Panc1 (cell line): ENCODE data around the gene VSTM5. TPM values are rescaled to one million over a fixed set of nuclear protein-coding genes. Genes with fewer than 3 reads are reported as not detected.

Experiments used
- ATAC-seq: fragments of 200-7000 bp; cut with Tn5 transposase; 2 replicates; pipeline ENCODE4 v1.9.1; 2020; ENCODE audit warnings: mild to moderate bottlenecking, moderate library complexity
- BruUV-seq: library from RNA; stranded (reverse); fragments of 400-500 nt; replicated peaks from 2 replicates; lab custom pipeline; 2021; lab: Mats Ljungman, UMichigan
- CTCF ChIA-PET: fragments of 300-600 bp; sonication (Branson Sonifier 250); formaldehyde crosslinking; loops from one replicate; lab custom pipeline; 2022; ENCODE audit warnings: antibody characterized with exemption; lab: Charles Lee
- POLR2A ChIA-PET: fragments of 300-600 bp; sonication (Branson Sonifier 250); formaldehyde crosslinking; loops from one replicate; lab custom pipeline; 2022; ENCODE audit warnings: antibody characterized with exemption; lab: Charles Lee
- DNase-seq: peaks from one replicate; pipeline ENCODE4 v3.0.0-alpha.2; 2010; ENCODE audit warnings: low read depth, low spot score
- H3K27ac ChIP-seq: 2 replicates; pipeline ENCODE4 v1.5.1; 2011; ENCODE audit warnings: mild to moderate bottlenecking, low read length, inconsistent platforms
- H3K27me3 ChIP-seq: fragments of 200-500 bp; sonication (Bioruptor generic); 2 replicates; pipeline ENCODE4 v1.6.0; 2014; ENCODE audit warnings: low read length, inconsistent platforms; ENCODE audit not compliant: control insufficient read depth, insufficient read depth
- H3K36me3 ChIP-seq: fragments of 200-500 bp; sonication (Bioruptor generic); 2 replicates; pipeline ENCODE4 v1.5.1; 2014; ENCODE audit warnings: inconsistent platforms, mild to moderate bottlenecking, low read length, moderate library complexity; ENCODE audit not compliant: control insufficient read depth, insufficient read depth
- H3K4me1 ChIP-seq: 2 replicates; pipeline ENCODE4 v1.5.1; 2011; ENCODE audit warnings: inconsistent platforms, mild to moderate bottlenecking, low read length, moderate library complexity; ENCODE audit not compliant: control insufficient read depth, insufficient read depth
- H3K4me3 ChIP-seq, 2 experiments: 2 replicates each; pipeline ENCODE4 v1.5.1; 2011 to 2012; ENCODE audit warnings: low read depth in 2 of 2, low read length in 2 of 2, mild to moderate bottlenecking in 2 of 2, inconsistent platforms in 1 of 2, moderate library complexity in 1 of 2
- H3K9me3 ChIP-seq: fragments of 200-500 bp; sonication (Bioruptor generic); 2 replicates; pipeline ENCODE4 v1.5.1; 2014; ENCODE audit warnings: low read depth, mild to moderate bottlenecking, inconsistent platforms, low read length, moderate library complexity; ENCODE audit not compliant: control insufficient read depth, insufficient read depth
- POLR2AphosphoS5 ChIP-seq: IDR thresholded peaks from 2 replicates; pipeline ENCODE4 v1.6.1; 2012; ENCODE audit warnings: mild to moderate bottlenecking, low read depth, low read length, moderate library complexity
- SIN3A ChIP-seq: IDR thresholded peaks from 2 replicates; pipeline ENCODE4 v1.6.1; 2012; ENCODE audit warnings: low read depth, mild to moderate bottlenecking, low read length, moderate library complexity, borderline replicate concordance; ENCODE audit not compliant: insufficient read depth
- TCF7L2 ChIP-seq: IDR thresholded peaks from 2 replicates; pipeline ENCODE4 v1.6.1; 2011; ENCODE audit warnings: mild to moderate bottlenecking, low read depth, low read length, inconsistent platforms
- in situ Hi-C: cut with HindIII; loops from 2 replicates; pipeline ENCODE4 v1.10.0; 2016; ENCODE audit warnings: low sequenced_read_pairs, low pct_unique_long_range_greater_than_20kb
- intact Hi-C: fragments of 100-400 bp; cut with micrococcal nuclease; formaldehyde crosslinking; loops from one replicate; pipeline ENCODE4 v1.10.0; 2022; ENCODE audit not compliant: unreplicated experiment
- total RNA-seq: library from RNA; stranded (reverse); gene quantifications from one replicate; pipeline ENCODE4 v1.2.1, GENCODE V29; 2021; ENCODE audit not compliant: unreplicated experiment
- TF ChIP-seq, protein P1 (sequence below), 2 experiments: IDR thresholded peaks; 2 replicates each; pipeline ENCODE4 v1.6.1; 2011 to 2012; ENCODE audit warnings: low read depth in 2 of 2, control low read depth in 1 of 2, low read length in 1 of 2, mild to moderate bottlenecking in 1 of 2, moderate library complexity in 1 of 2; ENCODE audit not compliant: insufficient read depth in 1 of 2
- TF ChIP-seq, protein P2 (sequence below): fragments of 450-650 bp; IDR thresholded peaks from 2 replicates; pipeline ENCODE4 v1.5.1; 2017; ENCODE audit warnings: mild to moderate bottlenecking

Gene VSTM5
- total RNA-seq, 1 experiment from 2014 or later, result not detected

DNA sequence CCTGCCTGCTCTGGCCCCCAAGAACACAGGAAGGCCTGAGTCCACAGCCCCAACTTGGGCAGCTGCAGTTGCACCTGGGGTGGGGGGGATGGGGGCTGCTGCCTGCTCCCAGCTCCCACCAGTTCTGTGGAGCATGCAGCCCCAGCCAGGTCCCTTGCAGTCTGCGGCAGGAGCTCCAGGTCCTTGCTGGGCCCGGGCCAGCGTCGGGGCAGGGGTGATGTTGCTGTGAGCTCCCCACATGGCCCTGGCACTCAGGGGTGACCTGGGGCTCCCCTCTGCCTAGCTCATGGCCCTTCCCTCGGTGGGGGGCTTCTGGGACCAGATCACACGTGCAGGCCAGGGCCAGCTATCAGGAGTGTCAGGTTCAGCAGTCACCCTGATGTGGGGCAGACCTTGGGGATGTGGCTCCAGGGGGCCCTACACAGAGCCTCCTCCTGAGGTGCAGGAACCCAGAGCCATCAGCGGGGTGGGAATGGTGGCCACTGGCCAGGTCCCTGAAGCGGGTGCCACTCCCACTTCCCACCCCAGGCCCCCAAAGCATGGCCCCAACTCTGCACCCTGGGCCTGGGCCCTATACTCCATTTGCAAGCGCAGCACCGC, 76.7 kb downstream of the VSTM5 start:
- no peak for ATAC-seq
- no peaks in the 10 kb centered on the region for H3K36me3 ChIP-seq
- no peak overlapping the region for H3K4me3 ChIP-seq
- H3K27ac ChIP-seq, result no peak overlapping the region
- H3K9me3 ChIP-seq, result no peaks in the 10 kb centered on the region
- intact Hi-C loops (no loop called here), in situ Hi-C loops (no loop called here)
- BruUV-seq, result no TSS peak
- no peaks in the 10 kb centered on the region for H3K27me3 ChIP-seq
- no peaks in the 10 kb centered on the region for H3K4me1 ChIP-seq
- DNase-seq, result no peak
- TF ChIP-seq POLR2AphosphoS5 (no peak), TCF7L2 (no peak), SIN3A (no peak)
- TF ChIP-seq, protein P1, sequence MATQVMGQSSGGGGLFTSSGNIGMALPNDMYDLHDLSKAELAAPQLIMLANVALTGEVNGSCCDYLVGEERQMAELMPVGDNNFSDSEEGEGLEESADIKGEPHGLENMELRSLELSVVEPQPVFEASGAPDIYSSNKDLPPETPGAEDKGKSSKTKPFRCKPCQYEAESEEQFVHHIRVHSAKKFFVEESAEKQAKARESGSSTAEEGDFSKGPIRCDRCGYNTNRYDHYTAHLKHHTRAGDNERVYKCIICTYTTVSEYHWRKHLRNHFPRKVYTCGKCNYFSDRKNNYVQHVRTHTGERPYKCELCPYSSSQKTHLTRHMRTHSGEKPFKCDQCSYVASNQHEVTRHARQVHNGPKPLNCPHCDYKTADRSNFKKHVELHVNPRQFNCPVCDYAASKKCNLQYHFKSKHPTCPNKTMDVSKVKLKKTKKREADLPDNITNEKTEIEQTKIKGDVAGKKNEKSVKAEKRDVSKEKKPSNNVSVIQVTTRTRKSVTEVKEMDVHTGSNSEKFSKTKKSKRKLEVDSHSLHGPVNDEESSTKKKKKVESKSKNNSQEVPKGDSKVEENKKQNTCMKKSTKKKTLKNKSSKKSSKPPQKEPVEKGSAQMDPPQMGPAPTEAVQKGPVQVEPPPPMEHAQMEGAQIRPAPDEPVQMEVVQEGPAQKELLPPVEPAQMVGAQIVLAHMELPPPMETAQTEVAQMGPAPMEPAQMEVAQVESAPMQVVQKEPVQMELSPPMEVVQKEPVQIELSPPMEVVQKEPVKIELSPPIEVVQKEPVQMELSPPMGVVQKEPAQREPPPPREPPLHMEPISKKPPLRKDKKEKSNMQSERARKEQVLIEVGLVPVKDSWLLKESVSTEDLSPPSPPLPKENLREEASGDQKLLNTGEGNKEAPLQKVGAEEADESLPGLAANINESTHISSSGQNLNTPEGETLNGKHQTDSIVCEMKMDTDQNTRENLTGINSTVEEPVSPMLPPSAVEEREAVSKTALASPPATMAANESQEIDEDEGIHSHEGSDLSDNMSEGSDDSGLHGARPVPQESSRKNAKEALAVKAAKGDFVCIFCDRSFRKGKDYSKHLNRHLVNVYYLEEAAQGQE (IDR thresholded peaks at IDR 0.05; ENCODE audit: insufficient read depth in 1 of 2, low read depth in 2 of 2, low read length in 1 of 2), result no peak
- TF ChIP-seq, protein P2, sequence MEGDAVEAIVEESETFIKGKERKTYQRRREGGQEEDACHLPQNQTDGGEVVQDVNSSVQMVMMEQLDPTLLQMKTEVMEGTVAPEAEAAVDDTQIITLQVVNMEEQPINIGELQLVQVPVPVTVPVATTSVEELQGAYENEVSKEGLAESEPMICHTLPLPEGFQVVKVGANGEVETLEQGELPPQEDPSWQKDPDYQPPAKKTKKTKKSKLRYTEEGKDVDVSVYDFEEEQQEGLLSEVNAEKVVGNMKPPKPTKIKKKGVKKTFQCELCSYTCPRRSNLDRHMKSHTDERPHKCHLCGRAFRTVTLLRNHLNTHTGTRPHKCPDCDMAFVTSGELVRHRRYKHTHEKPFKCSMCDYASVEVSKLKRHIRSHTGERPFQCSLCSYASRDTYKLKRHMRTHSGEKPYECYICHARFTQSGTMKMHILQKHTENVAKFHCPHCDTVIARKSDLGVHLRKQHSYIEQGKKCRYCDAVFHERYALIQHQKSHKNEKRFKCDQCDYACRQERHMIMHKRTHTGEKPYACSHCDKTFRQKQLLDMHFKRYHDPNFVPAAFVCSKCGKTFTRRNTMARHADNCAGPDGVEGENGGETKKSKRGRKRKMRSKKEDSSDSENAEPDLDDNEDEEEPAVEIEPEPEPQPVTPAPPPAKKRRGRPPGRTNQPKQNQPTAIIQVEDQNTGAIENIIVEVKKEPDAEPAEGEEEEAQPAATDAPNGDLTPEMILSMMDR, result no peak
- ChIA-PET POLR2A (no interaction called here), CTCF (no interaction called here)

GRCh38 chr11:93773045-93773477, 77.4 kb downstream of the VSTM5 start:
- POLR2A ChIA-PET, result no interaction called here
- CTCF ChIA-PET, result no interaction called here
- intact Hi-C loops, result no loop called here
- Histone ChIP-seq H3K4me3 (no peak overlapping the region), H3K4me1 (no peaks in the 10 kb centered on the region), H3K9me3 (no peaks in the 10 kb centered on the region), H3K27me3 (no peaks in the 10 kb centered on the region), H3K36me3 (no peaks in the 10 kb centered on the region), H3K27ac (no peak overlapping the region)
- in situ Hi-C loops, result no loop called here
- ATAC-seq (no peak), DNase-seq (no peak)
- TF ChIP-seq, protein P2, result no peak
- no peak for TF ChIP-seq TCF7L2
- TF ChIP-seq, protein P1 (IDR thresholded peaks at IDR 0.05; ENCODE audit: insufficient read depth in 1 of 2, low read depth in 2 of 2, low read length in 1 of 2), result peak; percentile 73 to 75; a peak in 3 of 4 replicates
- no TSS peak for BruUV-seq
